DOHH2 (cell line): ENCODE measurements around the gene PPP4R4.

ENCODE experiments used
- H3F3A ChIP-seq: fragments of 200-600 bp; sonication (generic), shearing (Covaris generic); 2 replicates; pipeline ENCODE4 v1.6.0; 2016; ENCODE audit warnings: antibody characterized with exemption, mild to moderate bottlenecking; ENCODE audit not compliant: control insufficient read depth, insufficient read depth
- H3K27ac ChIP-seq: fragments of 200-600 bp; sonication (generic); 2 replicates; pipeline ENCODE4 v1.5.1; 2014; ENCODE audit warnings: low read depth, mild to moderate bottlenecking, low read length, moderate library complexity
- H3K27me3 ChIP-seq: fragments of 200-600 bp; sonication (generic); 2 replicates; pipeline ENCODE4 v1.6.1; 2014; ENCODE audit warnings: mild to moderate bottlenecking, low read length, mixed read lengths; ENCODE audit not compliant: control insufficient read depth
- H3K36me3 ChIP-seq: fragments of 200-600 bp; sonication (generic); 2 replicates; pipeline ENCODE4 v1.6.1; 2014; ENCODE audit warnings: mild to moderate bottlenecking, low read length, moderate library complexity, mixed read lengths; ENCODE audit not compliant: control insufficient read depth
- H3K4me1 ChIP-seq: fragments of 200-600 bp; sonication (generic); 2 replicates; pipeline ENCODE4 v1.6.1; 2014; ENCODE audit warnings: mild to moderate bottlenecking, low read length, mixed read lengths; ENCODE audit not compliant: control insufficient read depth
- H3K4me2 ChIP-seq: fragments of 200-600 bp; sonication (generic); 2 replicates; pipeline ENCODE4 v1.6.0; 2014; ENCODE audit warnings: mild to moderate bottlenecking, low read length, moderate library complexity
- H3K4me3 ChIP-seq: fragments of 200-600 bp; sonication (generic); 2 replicates; pipeline ENCODE4 v1.5.1; 2014; ENCODE audit warnings: mild to moderate bottlenecking, low read length, mixed read lengths
- H3K79me2 ChIP-seq: fragments of 200-600 bp; sonication (generic); 2 replicates; pipeline ENCODE4 v1.6.1; 2014; ENCODE audit warnings: mild to moderate bottlenecking, low read length, mixed read lengths; ENCODE audit not compliant: control insufficient read depth
- H3K9me2 ChIP-seq: fragments of 200-600 bp; sonication (generic); replicated peaks from 2 replicates; pipeline ENCODE4 v1.6.1; 2014; ENCODE audit warnings: mild to moderate bottlenecking, low read length, mixed read lengths; ENCODE audit not compliant: control insufficient read depth
- H3K9me3 ChIP-seq: fragments of 200-600 bp; sonication (generic); 2 replicates; pipeline ENCODE4 v1.6.1; 2014; ENCODE audit warnings: antibody characterized with exemption, low read length, mixed read lengths; ENCODE audit not compliant: control insufficient read depth, insufficient read depth
- H4K20me1 ChIP-seq: fragments of 200-600 bp; sonication (generic); 2 replicates; pipeline ENCODE4 v1.6.0; 2014; ENCODE audit warnings: low read depth, mild to moderate bottlenecking, antibody characterized with exemption, low read length, moderate library complexity; ENCODE audit not compliant: control insufficient read depth, insufficient read depth
- EZH2phosphoT487 ChIP-seq: fragments of 200-600 bp; sonication (generic); IDR thresholded peaks from 2 replicates; pipeline ENCODE4 v1.6.1; 2017; ENCODE audit warnings: borderline replicate concordance, mild to moderate bottlenecking, antibody characterized with exemption, low read length, moderate library complexity, mixed read lengths
- TF ChIP-seq, protein P1 (sequence below): fragments of 200-600 bp; sonication (generic); IDR thresholded peaks from one replicate; pipeline ENCODE4 v1.5.1; 2014; ENCODE audit warnings: antibody characterized with exemption, mild to moderate bottlenecking, low read depth, low read length; ENCODE audit not compliant: poor library complexity, severe bottlenecking

The PPP4R4 gene

DNA sequence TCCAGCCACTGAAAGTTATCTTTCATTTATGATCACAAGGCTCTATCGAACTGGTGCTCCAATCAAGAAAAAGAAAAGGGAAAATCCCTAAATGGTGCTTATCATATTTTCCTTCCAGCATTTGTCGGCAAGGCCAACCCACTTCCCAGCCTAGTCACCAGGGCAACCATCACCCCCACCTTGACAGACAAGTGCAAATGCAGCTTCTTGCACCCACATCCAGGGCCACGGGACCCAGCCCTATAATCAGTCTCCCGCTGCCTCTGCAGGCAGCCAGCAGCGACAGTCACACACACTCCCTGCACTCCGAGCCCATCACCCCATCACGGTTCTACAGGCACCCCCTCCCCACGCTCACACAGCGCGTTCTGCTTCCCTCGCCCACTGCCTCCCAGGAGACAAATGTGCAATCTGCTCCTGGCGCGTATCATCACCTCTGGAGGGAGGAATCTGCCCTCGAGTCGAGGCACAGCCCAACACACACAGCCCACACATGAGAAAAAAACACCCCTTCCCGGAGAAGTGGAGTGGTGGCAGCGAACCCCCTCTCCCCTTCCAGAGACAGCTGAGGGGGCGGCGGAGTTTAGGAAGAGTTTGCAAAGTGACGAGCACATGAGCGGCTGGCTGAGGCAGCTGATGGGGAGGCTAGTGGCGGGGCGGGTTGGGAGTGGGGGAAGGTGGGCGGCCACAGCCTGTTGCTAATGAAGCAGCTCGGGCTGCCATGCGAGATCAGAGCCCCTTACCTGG is 9.3 kb upstream of the PPP4R4 start:
- H3K4me1 ChIP-seq = no peaks in the 10 kb centered on the region
- H3K27ac ChIP-seq = no peak overlapping the region
- no peaks in the 10 kb centered on the region for H3F3A ChIP-seq
- peaks cover 12% of the 10 kb centered on the region for H3K27me3 ChIP-seq
- TF ChIP-seq, protein P1, sequence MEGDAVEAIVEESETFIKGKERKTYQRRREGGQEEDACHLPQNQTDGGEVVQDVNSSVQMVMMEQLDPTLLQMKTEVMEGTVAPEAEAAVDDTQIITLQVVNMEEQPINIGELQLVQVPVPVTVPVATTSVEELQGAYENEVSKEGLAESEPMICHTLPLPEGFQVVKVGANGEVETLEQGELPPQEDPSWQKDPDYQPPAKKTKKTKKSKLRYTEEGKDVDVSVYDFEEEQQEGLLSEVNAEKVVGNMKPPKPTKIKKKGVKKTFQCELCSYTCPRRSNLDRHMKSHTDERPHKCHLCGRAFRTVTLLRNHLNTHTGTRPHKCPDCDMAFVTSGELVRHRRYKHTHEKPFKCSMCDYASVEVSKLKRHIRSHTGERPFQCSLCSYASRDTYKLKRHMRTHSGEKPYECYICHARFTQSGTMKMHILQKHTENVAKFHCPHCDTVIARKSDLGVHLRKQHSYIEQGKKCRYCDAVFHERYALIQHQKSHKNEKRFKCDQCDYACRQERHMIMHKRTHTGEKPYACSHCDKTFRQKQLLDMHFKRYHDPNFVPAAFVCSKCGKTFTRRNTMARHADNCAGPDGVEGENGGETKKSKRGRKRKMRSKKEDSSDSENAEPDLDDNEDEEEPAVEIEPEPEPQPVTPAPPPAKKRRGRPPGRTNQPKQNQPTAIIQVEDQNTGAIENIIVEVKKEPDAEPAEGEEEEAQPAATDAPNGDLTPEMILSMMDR = no peak
- TF ChIP-seq EZH2phosphoT487 = no peak
- no peak overlapping the region for H3K4me2 ChIP-seq
- H4K20me1 ChIP-seq = no peaks in the 10 kb centered on the region
- no peak overlapping the region for H3K4me3 ChIP-seq
- H3K9me3 ChIP-seq = no peaks in the 10 kb centered on the region
- H3K36me3 ChIP-seq = no peaks in the 10 kb centered on the region
- no peaks in the 10 kb centered on the region for H3K79me2 ChIP-seq
- no peaks in the 10 kb centered on the region for H3K9me2 ChIP-seq

DNA sequence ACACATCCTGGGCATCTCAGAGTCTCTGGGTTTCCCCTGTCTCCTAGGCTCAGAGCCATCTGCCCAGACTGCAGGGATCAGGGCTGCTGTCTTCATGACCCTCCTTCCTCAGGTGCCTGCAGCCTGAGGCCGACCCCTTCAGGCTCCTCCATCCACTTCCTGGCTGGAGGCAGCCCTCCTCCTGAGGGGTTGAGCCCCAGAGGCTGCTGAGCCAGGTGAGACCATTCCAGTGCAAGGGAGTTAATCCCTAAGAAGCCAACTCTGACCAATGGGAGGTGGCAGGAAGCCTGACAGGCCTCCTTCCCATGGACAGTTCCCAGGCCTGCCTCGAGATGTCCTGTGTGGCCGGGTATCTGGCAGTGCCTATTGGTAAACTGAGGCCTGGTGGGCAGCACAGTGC is 8.4 kb upstream of the PPP4R4 start:
- H3K27ac ChIP-seq = no peak overlapping the region
- no peaks in the 10 kb centered on the region for H3K79me2 ChIP-seq
- no peak overlapping the region for H3K4me2 ChIP-seq

DNA sequence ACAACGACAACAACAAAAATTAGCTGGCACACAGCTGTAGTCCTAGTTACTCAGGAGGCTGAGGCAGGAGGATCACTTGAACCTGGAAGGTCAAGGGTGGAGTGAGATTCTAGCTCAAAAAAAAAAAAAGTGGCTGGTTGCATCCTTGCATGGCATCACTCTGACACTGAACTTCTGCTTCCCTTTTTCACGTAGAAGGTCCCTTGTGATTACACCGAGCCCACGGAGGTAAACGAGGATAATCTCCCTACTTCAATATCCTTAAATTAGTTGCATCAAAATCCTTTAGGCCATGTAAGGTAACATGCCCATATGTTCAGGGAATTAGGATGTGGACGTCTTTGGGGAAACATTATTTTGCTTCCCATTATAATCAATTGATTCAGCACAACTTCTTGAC is 4.0 kb upstream of the PPP4R4 start:
- TF ChIP-seq EZH2phosphoT487 = no peak
- H3K79me2 ChIP-seq = no peaks in the 10 kb centered on the region
- H3K4me2 ChIP-seq = no peak overlapping the region
- no peaks in the 10 kb centered on the region for H3K9me3 ChIP-seq
- no peak overlapping the region for H3K27ac ChIP-seq
- H3F3A ChIP-seq = no peaks in the 10 kb centered on the region
- peaks cover 38% of the 10 kb centered on the region for H3K27me3 ChIP-seq
- no peaks in the 10 kb centered on the region for H4K20me1 ChIP-seq
- peaks cover 11% of the 10 kb centered on the region for H3K4me1 ChIP-seq
- H3K36me3 ChIP-seq = no peaks in the 10 kb centered on the region
- H3K4me3 ChIP-seq = no peak overlapping the region
- no peaks in the 10 kb centered on the region for H3K9me2 ChIP-seq

More for the DNA sequence above, 8.4 kb upstream of the PPP4R4 start:
- TF ChIP-seq EZH2phosphoT487 = no peak
- TF ChIP-seq, protein P1 = no peak
- Histone ChIP-seq H3K36me3 (no peaks in the 10 kb centered on the region), H3K27me3 (peaks cover 9% of the 10 kb centered on the region), H4K20me1 (no peaks in the 10 kb centered on the region), H3K9me3 (no peaks in the 10 kb centered on the region), H3F3A (no peaks in the 10 kb centered on the region), H3K9me2 (no peaks in the 10 kb centered on the region), H3K4me1 (no peaks in the 10 kb centered on the region), H3K4me3 (no peak overlapping the region)

DNA sequence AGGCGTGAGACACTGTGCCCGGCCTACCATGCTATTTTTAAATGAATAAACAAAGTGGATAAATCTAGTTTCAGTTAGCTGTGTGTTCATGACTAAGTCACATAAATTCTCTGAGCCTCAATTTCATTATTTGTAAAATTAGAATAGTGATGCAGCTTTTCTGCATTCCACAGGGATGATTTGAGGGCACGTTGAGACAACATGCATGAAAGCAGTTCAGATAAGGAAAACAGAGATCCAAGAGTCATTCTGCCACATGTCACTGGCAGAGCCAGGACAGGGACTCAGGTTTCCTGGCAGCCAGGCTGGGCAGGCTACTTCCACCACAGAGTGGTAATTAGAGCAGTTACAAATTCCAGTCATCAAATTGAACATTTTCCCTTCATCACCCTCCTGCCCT is 2.9 kb upstream of the PPP4R4 start:
- Histone ChIP-seq H3K36me3 (no peaks in the 10 kb centered on the region), H4K20me1 (no peaks in the 10 kb centered on the region), H3K4me3 (no peak overlapping the region), H3K79me2 (no peaks in the 10 kb centered on the region), H3K9me2 (no peaks in the 10 kb centered on the region), H3K9me3 (no peaks in the 10 kb centered on the region), H3K27ac (no peak overlapping the region), H3F3A (0 out of 2 replicates have a peak, but pooled peaks cover 4% of the 10 kb centered on the region), H3K4me1 (peaks cover 11% of the 10 kb centered on the region), H3K4me2 (no peak overlapping the region), H3K27me3 (peaks cover 49% of the 10 kb centered on the region)
- TF ChIP-seq EZH2phosphoT487 = no peak
- TF ChIP-seq, protein P1 = no peak
